Measurements from ENCODE around the gene HPCAL1. TPM values are rescaled to one million over a fixed set of nuclear protein-coding genes. Genes with fewer than 3 reads are reported as not detected.

HPCAL1 gene
- total RNA-seq, 1 experiment from 2014 or later: 26.9 TPM

GRCh38 chr2:10372203-10372861, 69.6 kb downstream of the HPCAL1 start:
- Mint-ChIP-seq H3K36me3 (ENCODE audit: insufficient read depth, unreplicated experiment) (peaks cover 12% of the 10 kb centered on the region), H3K27ac (ENCODE audit: unreplicated experiment) (no peak overlapping the region), H3K4me3 (ENCODE audit: unreplicated experiment) (no peak overlapping the region), H3K27me3 (ENCODE audit: insufficient read depth, unreplicated experiment) (no peaks in the 10 kb centered on the region), H3K4me1 (ENCODE audit: low read depth, unreplicated experiment) (peaks cover 14% of the 10 kb centered on the region), H3K9me3 (ENCODE audit: unreplicated experiment) (no peaks in the 10 kb centered on the region)
- intact Hi-C loops (cut with micrococcal nuclease; ENCODE audit: unreplicated experiment): no loop called here
- POLR2A ChIA-PET: no interaction called here
- no peak for TF ChIP-seq CTCF (IDR thresholded peaks at IDR 0.05; ENCODE audit: insufficient read depth in 1 of 2, low read depth in 1 of 2, low read length in 1 of 2, severe bottlenecking in 1 of 2, unreplicated experiment in 1 of 2)
- Histone ChIP-seq H3K4me1 (peaks cover 12% of the 10 kb centered on the region), H3K4me3 (ENCODE audit: low read depth, low read length) (no peak overlapping the region), H3K27me3 (replicated peaks; ENCODE audit: control insufficient read depth, insufficient read depth, low read length) (no peaks in the 10 kb centered on the region), H3K36me3 (ENCODE audit: control insufficient read depth, insufficient read depth, low read length) (no peaks in the 10 kb centered on the region), H3K9me3 (no peaks in the 10 kb centered on the region)
- no TSS peak for BruUV-seq (replicated peaks)
- CTCF ChIA-PET: no interaction called here
- no peak for DNase-seq

GRCh38 chr2:10372862-10373240, 70.1 kb downstream of the HPCAL1 start:
- H3K36me3 Mint-ChIP-seq (ENCODE audit: insufficient read depth, unreplicated experiment): peaks cover 10% of the 10 kb centered on the region
- POLR2A ChIA-PET: no interaction called here
- intact Hi-C loops (cut with micrococcal nuclease; ENCODE audit: unreplicated experiment): no loop called here
- H3K4me3 Mint-ChIP-seq (ENCODE audit: unreplicated experiment): no peak overlapping the region
- no TSS peak for BruUV-seq (replicated peaks)
- no peak for TF ChIP-seq CTCF (IDR thresholded peaks at IDR 0.05; ENCODE audit: insufficient read depth in 1 of 2, low read depth in 1 of 2, low read length in 1 of 2, severe bottlenecking in 1 of 2, unreplicated experiment in 1 of 2)
- no peak for DNase-seq
- Histone ChIP-seq H3K4me3 (ENCODE audit: low read depth, low read length) (no peak overlapping the region), H3K9me3 (no peaks in the 10 kb centered on the region), H3K36me3 (ENCODE audit: control insufficient read depth, insufficient read depth, low read length) (no peaks in the 10 kb centered on the region), H3K27me3 (replicated peaks; ENCODE audit: control insufficient read depth, insufficient read depth, low read length) (no peaks in the 10 kb centered on the region), H3K4me1 (peaks cover 12% of the 10 kb centered on the region)
- no peaks in the 10 kb centered on the region for H3K9me3 Mint-ChIP-seq (ENCODE audit: unreplicated experiment)
- no peak overlapping the region for H3K27ac Mint-ChIP-seq (ENCODE audit: unreplicated experiment)
- H3K27me3 Mint-ChIP-seq (ENCODE audit: insufficient read depth, unreplicated experiment): no peaks in the 10 kb centered on the region
- H3K4me1 Mint-ChIP-seq (ENCODE audit: low read depth, unreplicated experiment): peaks cover 14% of the 10 kb centered on the region
- CTCF ChIA-PET: no interaction called here

- no peak overlapping the region for H3K4me3 Mint-ChIP-seq (ENCODE audit: unreplicated experiment)
- no peaks in the 10 kb centered on the region for H3K27me3 Mint-ChIP-seq (ENCODE audit: insufficient read depth, unreplicated experiment)
- H3K36me3 Mint-ChIP-seq (ENCODE audit: insufficient read depth, unreplicated experiment): peaks cover 6% of the 10 kb centered on the region
- ChIA-PET POLR2A (no interaction called here), CTCF (no interaction called here)
- BruUV-seq (replicated peaks): no TSS peak
- no peak overlapping the region for H3K27ac Mint-ChIP-seq (ENCODE audit: unreplicated experiment)
- TF ChIP-seq CTCF (IDR thresholded peaks at IDR 0.05; ENCODE audit: insufficient read depth in 1 of 2, low read depth in 1 of 2, low read length in 1 of 2, severe bottlenecking in 1 of 2, unreplicated experiment in 1 of 2): no peak
- peaks cover 14% of the 10 kb centered on the region for H3K4me1 Mint-ChIP-seq (ENCODE audit: low read depth, unreplicated experiment)
- Histone ChIP-seq H3K4me3 (ENCODE audit: low read depth, low read length) (no peak overlapping the region), H3K36me3 (ENCODE audit: control insufficient read depth, insufficient read depth, low read length) (no peaks in the 10 kb centered on the region), H3K4me1 (peaks cover 8% of the 10 kb centered on the region), H3K9me3 (no peaks in the 10 kb centered on the region), H3K27me3 (replicated peaks; ENCODE audit: control insufficient read depth, insufficient read depth, low read length) (no peaks in the 10 kb centered on the region)
- DNase-seq: no peak
- no peaks in the 10 kb centered on the region for H3K9me3 Mint-ChIP-seq (ENCODE audit: unreplicated experiment)
- intact Hi-C loops (cut with micrococcal nuclease; ENCODE audit: unreplicated experiment): no loop called here
Measured at GRCh38 chr2:10373931-10374330, 71.2 kb downstream of the HPCAL1 start.

Measured in Caco-2 (cell line).